ENCODE measurements around the gene AUTS2. TPM values are rescaled to one million over a fixed set of nuclear protein-coding genes. Genes with fewer than 3 reads are reported as not detected.

AUTS2 gene
- polyA plus RNA-seq, 3 donors = 0.08 to 0.35 TPM; not detected in 1

DNA sequence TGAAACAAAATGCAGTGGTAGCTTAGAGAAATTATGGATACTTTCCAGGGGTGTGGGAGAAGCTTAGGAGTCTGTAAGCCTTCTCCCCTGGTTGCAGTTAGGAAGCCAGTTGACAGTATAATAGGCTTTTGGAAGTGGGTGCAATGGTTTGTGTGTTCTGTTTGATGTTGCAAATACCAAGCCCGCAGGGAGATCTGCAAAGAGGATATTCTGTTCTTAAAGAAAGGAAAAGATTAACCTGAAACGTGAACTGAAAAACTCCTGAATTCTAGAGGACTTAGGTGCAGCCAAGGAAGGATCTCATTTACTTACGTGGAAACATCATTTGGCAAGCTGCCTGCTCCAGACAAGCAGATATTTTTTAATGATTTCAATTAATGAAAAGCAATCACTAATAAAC, 496.6 kb downstream of the AUTS2 start:
- no peak overlapping the region for H3K4me3 Mint-ChIP-seq
- no peaks in the 10 kb centered on the region for H3K36me3 ChIP-seq (replicated peaks in 1 of 2; ENCODE audit: control insufficient read depth in 1 of 2, insufficient read depth in 2 of 2, low read length in 2 of 2)
- no peaks in the 10 kb centered on the region for H3K27me3 ChIP-seq (ENCODE audit: control insufficient read depth in 2 of 2, insufficient read depth in 2 of 2, low read length in 2 of 2)
- H3K9ac ChIP-seq (ENCODE audit: insufficient read depth, low read length, poor library complexity, severe bottlenecking) = no peak overlapping the region
- no peak overlapping the region for H3K4me2 ChIP-seq (replicated peaks; ENCODE audit: extremely low read depth, low read length, poor library complexity, severe bottlenecking)
- H3K9me3 ChIP-seq (replicated peaks in 1 of 2; ENCODE audit: control insufficient read depth in 1 of 2, insufficient read depth in 1 of 2, low read length in 2 of 2) = no peaks in the 10 kb centered on the region
- H3K4me1 Mint-ChIP-seq = no peaks in the 10 kb centered on the region
- H2AFZ ChIP-seq (ENCODE audit: insufficient read depth, low read depth, low read length, poor library complexity, severe bottlenecking) = no peak overlapping the region
- H3K27ac ChIP-seq (ENCODE audit: low read depth in 1 of 2, low read length in 2 of 2) = no peak overlapping the region
- no peaks in the 10 kb centered on the region for H3K36me3 Mint-ChIP-seq
- H3K27me3 Mint-ChIP-seq (ENCODE audit: low read depth in 3 of 3) = no peaks in the 10 kb centered on the region
- no peak for DNase-seq
- H3K4me3 ChIP-seq (replicated peaks in 1 of 3; ENCODE audit: low read depth in 2 of 3, low read length in 3 of 3) = no peak overlapping the region
- TF ChIP-seq, protein P1, sequence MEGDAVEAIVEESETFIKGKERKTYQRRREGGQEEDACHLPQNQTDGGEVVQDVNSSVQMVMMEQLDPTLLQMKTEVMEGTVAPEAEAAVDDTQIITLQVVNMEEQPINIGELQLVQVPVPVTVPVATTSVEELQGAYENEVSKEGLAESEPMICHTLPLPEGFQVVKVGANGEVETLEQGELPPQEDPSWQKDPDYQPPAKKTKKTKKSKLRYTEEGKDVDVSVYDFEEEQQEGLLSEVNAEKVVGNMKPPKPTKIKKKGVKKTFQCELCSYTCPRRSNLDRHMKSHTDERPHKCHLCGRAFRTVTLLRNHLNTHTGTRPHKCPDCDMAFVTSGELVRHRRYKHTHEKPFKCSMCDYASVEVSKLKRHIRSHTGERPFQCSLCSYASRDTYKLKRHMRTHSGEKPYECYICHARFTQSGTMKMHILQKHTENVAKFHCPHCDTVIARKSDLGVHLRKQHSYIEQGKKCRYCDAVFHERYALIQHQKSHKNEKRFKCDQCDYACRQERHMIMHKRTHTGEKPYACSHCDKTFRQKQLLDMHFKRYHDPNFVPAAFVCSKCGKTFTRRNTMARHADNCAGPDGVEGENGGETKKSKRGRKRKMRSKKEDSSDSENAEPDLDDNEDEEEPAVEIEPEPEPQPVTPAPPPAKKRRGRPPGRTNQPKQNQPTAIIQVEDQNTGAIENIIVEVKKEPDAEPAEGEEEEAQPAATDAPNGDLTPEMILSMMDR (IDR thresholded peaks at IDR 0.05) = no peak
- no peak overlapping the region for H3K27ac Mint-ChIP-seq
- no CpG with 5 or more reads among the region's 3 CpGs for WGBS (ENCODE audit: insufficient coverage)
- no peaks in the 10 kb centered on the region for H4K20me1 ChIP-seq (ENCODE audit: insufficient read depth, low read length)
- H3K79me2 ChIP-seq (ENCODE audit: insufficient read depth, low read length) = no peaks in the 10 kb centered on the region
- no peaks in the 10 kb centered on the region for H3K9me3 Mint-ChIP-seq
- no peaks in the 10 kb centered on the region for H3K4me1 ChIP-seq (ENCODE audit: control insufficient read depth in 1 of 2, insufficient read depth in 2 of 2, low read length in 2 of 2)
- intact Hi-C loops (cut with micrococcal nuclease) = no loop called here

DNA sequence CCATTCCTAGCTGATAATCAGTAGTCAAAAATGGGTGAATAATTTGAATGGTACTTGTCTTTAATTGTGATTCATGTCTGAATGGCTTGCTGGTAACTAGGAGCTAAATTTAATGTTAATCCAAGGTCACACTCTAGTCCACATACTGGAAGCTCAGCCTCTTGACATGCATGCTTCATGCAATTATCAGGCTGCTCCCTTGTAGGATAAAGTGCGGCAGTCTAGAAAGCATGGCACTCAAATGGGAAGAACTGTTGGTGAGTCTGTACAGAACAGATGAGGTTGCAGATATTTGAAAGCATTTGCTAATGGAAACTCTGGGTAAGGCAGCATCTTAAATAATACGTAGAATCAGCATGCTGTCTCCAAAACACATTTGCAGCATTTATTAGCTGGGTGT, 499.4 kb downstream of the AUTS2 start:
- Histone ChIP-seq H2AFZ (ENCODE audit: insufficient read depth, low read depth, low read length, poor library complexity, severe bottlenecking) (no peak overlapping the region), H4K20me1 (ENCODE audit: insufficient read depth, low read length) (no peaks in the 10 kb centered on the region), H3K4me3 (replicated peaks in 1 of 3; ENCODE audit: low read depth in 2 of 3, low read length in 3 of 3) (no peak overlapping the region), H3K79me2 (ENCODE audit: insufficient read depth, low read length) (no peaks in the 10 kb centered on the region), H3K4me2 (replicated peaks; ENCODE audit: extremely low read depth, low read length, poor library complexity, severe bottlenecking) (no peak overlapping the region), H3K36me3 (replicated peaks in 1 of 2; ENCODE audit: control insufficient read depth in 1 of 2, insufficient read depth in 2 of 2, low read length in 2 of 2) (no peaks in the 10 kb centered on the region), H3K9ac (ENCODE audit: insufficient read depth, low read length, poor library complexity, severe bottlenecking) (no peak overlapping the region), H3K4me1 (ENCODE audit: control insufficient read depth in 1 of 2, insufficient read depth in 2 of 2, low read length in 2 of 2) (no peaks in the 10 kb centered on the region), H3K9me3 (replicated peaks in 1 of 2; ENCODE audit: control insufficient read depth in 1 of 2, insufficient read depth in 1 of 2, low read length in 2 of 2) (no peaks in the 10 kb centered on the region), H3K27me3 (ENCODE audit: control insufficient read depth in 2 of 2, insufficient read depth in 2 of 2, low read length in 2 of 2) (no peaks in the 10 kb centered on the region), H3K27ac (ENCODE audit: low read depth in 1 of 2, low read length in 2 of 2) (no peak overlapping the region)
- no peak for DNase-seq
- no peak overlapping the region for H3K27ac Mint-ChIP-seq
- TF ChIP-seq, protein P1 (IDR thresholded peaks at IDR 0.05) = no peak
- 100% methylated on average over 1 of the region's 2 CpGs for WGBS (ENCODE audit: insufficient coverage)
- H3K9me3 Mint-ChIP-seq = peaks cover 0 to 3% (median 0%) of the 10 kb centered on the region in 7 donors
- no peak overlapping the region for H3K4me3 Mint-ChIP-seq
- intact Hi-C loops (cut with micrococcal nuclease) = no loop called here
- H3K4me1 Mint-ChIP-seq = no peaks in the 10 kb centered on the region
- H3K27me3 Mint-ChIP-seq (ENCODE audit: low read depth in 3 of 3) = no peaks in the 10 kb centered on the region
- H3K36me3 Mint-ChIP-seq = no peaks in the 10 kb centered on the region

Measured in CD14-positive monocyte (primary cell).